HCT116 (cell line): Measurements from ENCODE around the gene TUBB6.

Experiments used
- CBX3 ChIP-seq: IDR thresholded peaks from 2 replicates; pipeline ENCODE4 v1.6.1; 2012; ENCODE audit warnings: low read depth
- CEBPB ChIP-seq: IDR thresholded peaks from 2 replicates; pipeline ENCODE4 v1.6.1; 2012; ENCODE audit warnings: low read depth
- EGR1 ChIP-seq: IDR thresholded peaks from 2 replicates; pipeline ENCODE4 v1.6.1; 2012; ENCODE audit warnings: low read depth
- EZH2 ChIP-seq: fragments of 200-600 bp; sonication (generic); IDR thresholded peaks from 2 replicates; pipeline ENCODE4 v1.6.1; 2017; ENCODE audit warnings: antibody characterized with exemption, mixed run types
- POLR2A ChIP-seq: IDR thresholded peaks from 2 replicates; pipeline ENCODE4 v1.7.0; 2011; ENCODE audit warnings: borderline replicate concordance; ENCODE audit not compliant: insufficient read depth, insufficient read length; ENCODE audit errors: extremely low read depth
- POLR2AphosphoS5 ChIP-seq: IDR thresholded peaks from 2 replicates; pipeline ENCODE4 v1.6.1; 2011; ENCODE audit warnings: mild to moderate bottlenecking, low read depth, low read length, moderate library complexity
- SP1 ChIP-seq: IDR thresholded peaks from 2 replicates; pipeline ENCODE4 v1.6.1; 2012; ENCODE audit warnings: low read depth
- TF ChIP-seq, protein P1 (sequence below), 3 experiments: fragments of 200-600 bp in 1 of 3; sonication (generic) in 1 of 3; IDR thresholded peaks in 2 of 3; conservative IDR thresholded peaks in 1 of 3; 2 replicates each; pipeline ENCODE4 v1.5.1; 2012 to 2017; ENCODE audit warnings: low read depth in 2 of 3, low read length in 2 of 3, antibody characterized with exemption in 1 of 3, borderline replicate concordance in 1 of 3, control low read depth in 1 of 3, mild to moderate bottlenecking in 1 of 3, mixed read lengths in 1 of 3, mixed run types in 1 of 3, moderate library complexity in 1 of 3; ENCODE audit not compliant: insufficient read depth in 1 of 3
- TF ChIP-seq, protein P2 (sequence below): IDR thresholded peaks from 2 replicates; pipeline ENCODE4 v1.6.1; 2012

DNA sequence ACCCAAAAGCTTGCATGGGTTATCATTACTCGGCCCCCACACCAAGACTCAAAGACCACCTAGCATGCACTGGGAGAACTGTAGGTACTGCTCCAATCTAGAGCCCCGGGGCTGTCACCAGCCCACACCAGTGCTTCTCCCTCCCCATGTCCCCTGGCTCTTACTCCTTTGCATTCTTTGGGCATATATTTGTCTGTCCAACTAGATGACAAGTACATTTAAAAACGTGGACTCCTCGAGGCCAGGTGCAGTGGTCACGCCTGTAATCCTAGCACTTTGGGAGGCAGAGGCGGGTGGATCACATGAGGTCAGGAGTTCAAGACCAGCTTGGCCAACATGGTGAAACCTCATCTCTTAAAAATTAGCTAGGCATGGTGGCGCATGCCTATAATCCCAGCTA is 61.2 kb downstream of the TUBB6 start:
- TF ChIP-seq EZH2: no peak
- TF ChIP-seq, protein P1, sequence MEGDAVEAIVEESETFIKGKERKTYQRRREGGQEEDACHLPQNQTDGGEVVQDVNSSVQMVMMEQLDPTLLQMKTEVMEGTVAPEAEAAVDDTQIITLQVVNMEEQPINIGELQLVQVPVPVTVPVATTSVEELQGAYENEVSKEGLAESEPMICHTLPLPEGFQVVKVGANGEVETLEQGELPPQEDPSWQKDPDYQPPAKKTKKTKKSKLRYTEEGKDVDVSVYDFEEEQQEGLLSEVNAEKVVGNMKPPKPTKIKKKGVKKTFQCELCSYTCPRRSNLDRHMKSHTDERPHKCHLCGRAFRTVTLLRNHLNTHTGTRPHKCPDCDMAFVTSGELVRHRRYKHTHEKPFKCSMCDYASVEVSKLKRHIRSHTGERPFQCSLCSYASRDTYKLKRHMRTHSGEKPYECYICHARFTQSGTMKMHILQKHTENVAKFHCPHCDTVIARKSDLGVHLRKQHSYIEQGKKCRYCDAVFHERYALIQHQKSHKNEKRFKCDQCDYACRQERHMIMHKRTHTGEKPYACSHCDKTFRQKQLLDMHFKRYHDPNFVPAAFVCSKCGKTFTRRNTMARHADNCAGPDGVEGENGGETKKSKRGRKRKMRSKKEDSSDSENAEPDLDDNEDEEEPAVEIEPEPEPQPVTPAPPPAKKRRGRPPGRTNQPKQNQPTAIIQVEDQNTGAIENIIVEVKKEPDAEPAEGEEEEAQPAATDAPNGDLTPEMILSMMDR (IDR thresholded peaks at IDR 0.05 in 2 of 3, conservative IDR thresholded peaks at IDR 0.05 in 1 of 3; ENCODE audit: borderline replicate concordance in 1 of 3, insufficient read depth in 1 of 3, low read depth in 2 of 3, low read length in 2 of 3): no peak
- TF ChIP-seq SP1: no peak
- no peak for TF ChIP-seq CBX3
- TF ChIP-seq POLR2A: no peak
- TF ChIP-seq, protein P2, sequence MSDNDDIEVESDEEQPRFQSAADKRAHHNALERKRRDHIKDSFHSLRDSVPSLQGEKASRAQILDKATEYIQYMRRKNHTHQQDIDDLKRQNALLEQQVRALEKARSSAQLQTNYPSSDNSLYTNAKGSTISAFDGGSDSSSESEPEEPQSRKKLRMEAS: no peak
- TF ChIP-seq POLR2AphosphoS5: no peak
- TF ChIP-seq CEBPB: no peak
- TF ChIP-seq EGR1: no peak
